HCT116 (cell line): ENCODE data around the gene COG5. TPM values are rescaled to one million over a fixed set of nuclear protein-coding genes. Genes with fewer than 3 reads are reported as not detected.

Experiments used
- ATAC-seq: fragments of 200-7000 bp; cut with Tn5 transposase; 2 replicates; pipeline ENCODE4 v1.9.1; 2020; ENCODE audit warnings: mild to moderate bottlenecking, moderate library complexity
- BruUV-seq: library from RNA; stranded (reverse); fragments of 400-500 nt; replicated peaks from 2 replicates; lab custom pipeline; 2021; lab: Mats Ljungman, UMichigan
- CTCF ChIA-PET: fragments of 300-600 bp; sonication (Branson Sonifier 250); formaldehyde crosslinking; loops from one replicate; lab custom pipeline; 2021; ENCODE audit warnings: antibody characterized with exemption; lab: Charles Lee
- POLR2A ChIA-PET: fragments of 300-600, 350-600 bp; sonication (Branson Sonifier 250); formaldehyde crosslinking; loops from one replicate; lab custom pipeline; 2021; ENCODE audit warnings: antibody characterized with exemption; lab: Charles Lee
- RAD21 ChIA-PET, 2 experiments: fragments of 300-600 bp; sonication (Branson Sonifier 250); formaldehyde crosslinking; loops; one replicate each; lab custom pipeline; 2023; ENCODE audit warnings: low total read pairs in 2 of 2; ENCODE audit not compliant: uncharacterized antibody in 2 of 2, unreplicated experiment in 2 of 2, low non-redundant PET in 1 of 2; lab: Charles Lee
- DNase-seq: peaks from one replicate; pipeline ENCODE4 v3.0.0-alpha.2; 2010; ENCODE audit warnings: low read depth, low spot score
- H2AFZ ChIP-seq: fragments of 200-600 bp; shearing (Covaris generic), sonication (generic); 2 replicates; pipeline ENCODE4 v1.6.1; 2017; ENCODE audit warnings: low read depth, mixed run types, mixed read lengths, antibody characterized with exemption, low read length; ENCODE audit not compliant: poor library complexity, severe bottlenecking
- H3K27ac ChIP-seq: 2 replicates; pipeline ENCODE4 v1.5.1; 2012; ENCODE audit warnings: low read depth, low read length
- H3K27me3 ChIP-seq: fragments of 200-600 bp; sonication (generic); 2 replicates; pipeline ENCODE4 v1.6.1; 2016; ENCODE audit warnings: mixed run types, low read length, mixed read lengths; ENCODE audit not compliant: insufficient read depth
- H3K36me3 ChIP-seq, 2 experiments: fragments of 200-500 bp in 1 of 2; fragments of 200-600 bp in 1 of 2; sonication (Bioruptor generic) in 1 of 2; sonication (generic) in 1 of 2; 2 replicates each; pipeline versions ENCODE4 v1.5.1 to v1.6.1; 2014 to 2016; ENCODE audit warnings: low read length in 2 of 2, inconsistent platforms in 1 of 2, mixed read lengths in 1 of 2, mixed run types in 1 of 2; ENCODE audit not compliant: insufficient read depth in 2 of 2, control insufficient read depth in 1 of 2
- H3K4me1 ChIP-seq, 2 experiments: fragments of 200-600 bp in 1 of 2; sonication (generic) in 1 of 2; 2 replicates each; pipeline versions ENCODE4 v1.5.1 to v1.6.1; 2012 to 2017; ENCODE audit warnings: low read length in 2 of 2, inconsistent platforms in 1 of 2, mild to moderate bottlenecking in 1 of 2, mixed read lengths in 1 of 2, mixed run types in 1 of 2, moderate library complexity in 1 of 2; ENCODE audit not compliant: insufficient read depth in 2 of 2, control insufficient read depth in 1 of 2
- H3K4me2 ChIP-seq: fragments of 200-600 bp; sonication (generic); 2 replicates; pipeline ENCODE4 v1.6.1; 2017; ENCODE audit warnings: mixed run types, low read length, mixed read lengths
- H3K4me3 ChIP-seq, 2 experiments: fragments of 200-600 bp in 1 of 2; sonication (generic) in 1 of 2; replicated peaks in 1 of 2; 2 replicates each; pipeline ENCODE4 v1.5.1; 2011 to 2016; ENCODE audit warnings: low read length in 2 of 2, control low read depth in 1 of 2, low read depth in 1 of 2, mild to moderate bottlenecking in 1 of 2, mixed read lengths in 1 of 2, mixed run types in 1 of 2
- H3K79me2 ChIP-seq: fragments of 200-600 bp; sonication (generic); 2 replicates; pipeline ENCODE4 v1.6.1; 2017; ENCODE audit warnings: mild to moderate bottlenecking, mixed run types, low read length, moderate library complexity, mixed read lengths; ENCODE audit not compliant: insufficient read depth
- H3K9ac ChIP-seq: fragments of 200-600 bp; sonication (generic); 2 replicates; pipeline ENCODE4 v1.6.1; 2016; ENCODE audit warnings: low read length, mixed read lengths
- H3K9me2 ChIP-seq: fragments of 200-600 bp; sonication (generic), shearing (Covaris generic); 2 replicates; pipeline ENCODE4 v1.6.1; 2017; ENCODE audit warnings: mixed run types, mild to moderate bottlenecking, moderate library complexity; ENCODE audit not compliant: insufficient read depth
- H3K9me3 ChIP-seq, 2 experiments: fragments of 200-500 bp in 1 of 2; fragments of 200-600 bp in 1 of 2; sonication (Bioruptor generic) in 1 of 2; sonication (generic) in 1 of 2; 2 replicates each; pipeline ENCODE4 v1.6.1; 2014 to 2017; ENCODE audit warnings: low read length in 2 of 2, mixed read lengths in 2 of 2, inconsistent platforms in 1 of 2, low read depth in 1 of 2, mild to moderate bottlenecking in 1 of 2, mixed run types in 1 of 2, moderate library complexity in 1 of 2; ENCODE audit not compliant: control insufficient read depth in 1 of 2, insufficient read depth in 1 of 2
- H4K20me1 ChIP-seq: fragments of 200-600 bp; sonication (generic), shearing (Covaris generic); 2 replicates; pipeline ENCODE4 v1.6.1; 2017; ENCODE audit warnings: mixed run types, mild to moderate bottlenecking, moderate library complexity; ENCODE audit not compliant: insufficient read depth
- CBX3 ChIP-seq: IDR thresholded peaks from 2 replicates; pipeline ENCODE4 v1.6.1; 2012; ENCODE audit warnings: low read depth
- CEBPB ChIP-seq: IDR thresholded peaks from 2 replicates; pipeline ENCODE4 v1.6.1; 2012; ENCODE audit warnings: low read depth
- EGR1 ChIP-seq: IDR thresholded peaks from 2 replicates; pipeline ENCODE4 v1.6.1; 2012; ENCODE audit warnings: low read depth
- ELF1 ChIP-seq: IDR thresholded peaks from 2 replicates; pipeline ENCODE4 v1.6.1; 2012; ENCODE audit warnings: low read depth, borderline replicate concordance
- EZH2 ChIP-seq: fragments of 200-600 bp; sonication (generic); IDR thresholded peaks from 2 replicates; pipeline ENCODE4 v1.6.1; 2017; ENCODE audit warnings: antibody characterized with exemption, mixed run types
- EZH2phosphoT487 ChIP-seq: fragments of 200-600 bp; IDR thresholded peaks from 2 replicates; pipeline ENCODE4 v1.6.1; 2018; ENCODE audit warnings: antibody characterized with exemption, borderline replicate concordance
- JUND ChIP-seq: IDR thresholded peaks from 2 replicates; pipeline ENCODE4 v1.6.1; 2012
- MAX ChIP-seq: IDR thresholded peaks from 2 replicates; pipeline ENCODE4 v1.6.1; 2012
- POLR2A ChIP-seq: IDR thresholded peaks from 2 replicates; pipeline ENCODE4 v1.7.0; 2011; ENCODE audit warnings: borderline replicate concordance; ENCODE audit not compliant: insufficient read depth, insufficient read length; ENCODE audit errors: extremely low read depth
- RAD21 ChIP-seq: IDR thresholded peaks from 2 replicates; pipeline ENCODE4 v1.6.1; 2012; ENCODE audit warnings: low read depth, mild to moderate bottlenecking
- REST ChIP-seq: IDR thresholded peaks from 2 replicates; pipeline ENCODE4 v1.6.1; 2012; ENCODE audit warnings: low read depth
- SIN3A ChIP-seq: IDR thresholded peaks from 2 replicates; pipeline ENCODE4 v1.6.1; 2012; ENCODE audit warnings: low read depth
- SP1 ChIP-seq: IDR thresholded peaks from 2 replicates; pipeline ENCODE4 v1.6.1; 2012; ENCODE audit warnings: low read depth
- SRF ChIP-seq: IDR thresholded peaks from 2 replicates; pipeline ENCODE4 v1.6.1; 2012; ENCODE audit warnings: low read depth
- YY1 ChIP-seq: IDR thresholded peaks from 2 replicates; pipeline ENCODE4 v1.6.1; 2011; ENCODE audit warnings: low read length, low read depth, moderate library complexity, mild to moderate bottlenecking; ENCODE audit not compliant: insufficient replicate concordance; ENCODE audit errors: extremely low read depth
- ZNF274 ChIP-seq: fragments of 200-500 bp; sonication (Bioruptor generic); IDR thresholded peaks from 2 replicates; pipeline ENCODE4 v1.6.1; 2014; ENCODE audit warnings: mild to moderate bottlenecking, low read depth, low read length, inconsistent platforms
- intact Hi-C: fragments of 100-400 bp; cut with micrococcal nuclease; formaldehyde crosslinking; loops from 2 replicates; pipeline ENCODE4 v1.10.0; 2022
- total RNA-seq: library from RNA; stranded (reverse); gene quantifications from one replicate; pipeline ENCODE4 v1.2.1, GENCODE V29; 2021; ENCODE audit not compliant: unreplicated experiment
- TF ChIP-seq, protein P1 (sequence below): IDR thresholded peaks from 2 replicates; pipeline ENCODE4 v1.6.1; 2011; ENCODE audit warnings: mild to moderate bottlenecking, low read length, moderate library complexity; ENCODE audit not compliant: insufficient replicate concordance; ENCODE audit errors: extremely low read depth
- TF ChIP-seq, protein P2 (sequence below): IDR thresholded peaks from 2 replicates; pipeline ENCODE4 v1.6.1; 2012

COG5 gene
- total RNA-seq, 1 experiment from 2014 or later, result 30.7 TPM

DNA sequence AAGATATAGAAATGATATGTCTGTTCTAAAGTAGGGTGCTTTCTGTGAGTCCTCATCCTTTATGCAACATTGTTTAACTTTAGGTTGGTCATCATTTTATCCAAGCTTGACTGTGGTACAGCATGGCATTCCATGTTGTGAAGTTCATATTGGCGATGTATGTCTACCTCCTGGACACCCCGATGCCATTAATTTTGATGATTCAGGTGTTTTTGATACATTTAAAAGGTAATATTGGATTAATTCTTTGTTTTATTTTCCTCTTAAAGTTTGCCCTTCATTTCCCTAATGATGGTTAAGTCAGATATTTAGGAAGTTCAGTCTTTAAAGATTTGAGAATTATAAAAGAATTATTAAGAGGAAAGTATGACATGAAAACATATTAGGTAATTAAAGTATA, 373.6 kb downstream of the COG5 start:
- H3K9me2 ChIP-seq, result no peaks in the 10 kb centered on the region
- H3K4me2 ChIP-seq, result no peak overlapping the region
- peaks cover 0 to 12% of the 10 kb centered on the region in 2 experiments; a peak in 2 of 4 replicates for H3K36me3 ChIP-seq
- no peak overlapping the region for H3K9ac ChIP-seq
- RAD21 ChIA-PET, result no interaction called here
- TF ChIP-seq MAX (no peak), YY1 (no peak), ZNF274 (no peak), REST (no peak), EGR1 (no peak), RAD21 (no peak), ELF1 (no peak), SIN3A (no peak), EZH2phosphoT487 (no peak), CEBPB (no peak), SRF (no peak), JUND (no peak), CBX3 (no peak), POLR2A (no peak), EZH2 (no peak), SP1 (no peak)
- TF ChIP-seq, protein P1, sequence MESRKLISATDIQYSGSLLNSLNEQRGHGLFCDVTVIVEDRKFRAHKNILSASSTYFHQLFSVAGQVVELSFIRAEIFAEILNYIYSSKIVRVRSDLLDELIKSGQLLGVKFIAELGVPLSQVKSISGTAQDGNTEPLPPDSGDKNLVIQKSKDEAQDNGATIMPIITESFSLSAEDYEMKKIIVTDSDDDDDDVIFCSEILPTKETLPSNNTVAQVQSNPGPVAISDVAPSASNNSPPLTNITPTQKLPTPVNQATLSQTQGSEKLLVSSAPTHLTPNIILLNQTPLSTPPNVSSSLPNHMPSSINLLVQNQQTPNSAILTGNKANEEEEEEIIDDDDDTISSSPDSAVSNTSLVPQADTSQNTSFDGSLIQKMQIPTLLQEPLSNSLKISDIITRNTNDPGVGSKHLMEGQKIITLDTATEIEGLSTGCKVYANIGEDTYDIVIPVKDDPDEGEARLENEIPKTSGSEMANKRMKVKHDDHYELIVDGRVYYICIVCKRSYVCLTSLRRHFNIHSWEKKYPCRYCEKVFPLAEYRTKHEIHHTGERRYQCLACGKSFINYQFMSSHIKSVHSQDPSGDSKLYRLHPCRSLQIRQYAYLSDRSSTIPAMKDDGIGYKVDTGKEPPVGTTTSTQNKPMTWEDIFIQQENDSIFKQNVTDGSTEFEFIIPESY, result no peak
- TF ChIP-seq, protein P2, sequence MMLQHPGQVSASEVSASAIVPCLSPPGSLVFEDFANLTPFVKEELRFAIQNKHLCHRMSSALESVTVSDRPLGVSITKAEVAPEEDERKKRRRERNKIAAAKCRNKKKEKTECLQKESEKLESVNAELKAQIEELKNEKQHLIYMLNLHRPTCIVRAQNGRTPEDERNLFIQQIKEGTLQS, result no peak
- no peaks in the 10 kb centered on the region for H3K4me1 ChIP-seq
- H3K27ac ChIP-seq, result no peak overlapping the region
- no peaks in the 10 kb centered on the region for H3K79me2 ChIP-seq
- POLR2A ChIA-PET, result no interaction called here
- no peaks in the 10 kb centered on the region for H3K9me3 ChIP-seq
- DNase-seq, result no peak
- BruUV-seq, result no TSS peak
- intact Hi-C loops, result loop anchor here (10.0 kb wide), 1 partner anchor 395 kb away; the partner anchor contains the start of gene BCAP29
- CTCF ChIA-PET, result interaction anchor here (1.8 kb wide), 1 partner anchor 685 kb away, joined by 5 read pairs; no protein-coding TSS in a partner anchor
- no peak for ATAC-seq
- H3K27me3 ChIP-seq, result no peaks in the 10 kb centered on the region
- no peaks in the 10 kb centered on the region for H4K20me1 ChIP-seq
- H3K4me3 ChIP-seq, result no peak overlapping the region
- H2AFZ ChIP-seq, result no peak overlapping the region
